Bronchial epithelial cell (primary cell): ENCODE results near the gene ZKSCAN1. TPM values are rescaled to one million over a fixed set of nuclear protein-coding genes. Genes with fewer than 3 reads are reported as not detected.
"Not testable (repeated sequence)": the region's sequence is repeated elsewhere in the genome, so short reads cannot be mapped to it uniquely, and the experiment has no call there.

Source experiments
- DNase-seq: peaks from one replicate; pipeline ENCODE4 v3.0.0-alpha.2; 2010; ENCODE audit warnings: low read depth
- FAIRE-seq: peaks from 2 replicates; lab custom pipeline; 2011; peaks lifted over from hg19 to GRCh38; lab: Jason Lieb, UNC
- H3K27me3 ChIP-seq: 2 replicates; pipeline ENCODE4 v1.5.1; 2011; ENCODE audit warnings: low read length; ENCODE audit not compliant: control insufficient read depth, insufficient read depth
- H3K36me3 ChIP-seq: 2 replicates; pipeline ENCODE4 v1.5.1; 2011; ENCODE audit warnings: low read length; ENCODE audit not compliant: control insufficient read depth, insufficient read depth
- H3K4me3 ChIP-seq: 2 replicates; pipeline ENCODE4 v1.5.1; 2011; ENCODE audit warnings: mild to moderate bottlenecking, low read depth, low read length, control low read depth
- CTCF ChIP-seq: IDR thresholded peaks from 2 replicates; pipeline ENCODE4 v1.5.1; 2011; ENCODE audit warnings: mild to moderate bottlenecking, moderate library complexity, low read length, control low read depth, inconsistent platforms; ENCODE audit not compliant: insufficient read depth, severe bottlenecking
- total RNA-seq: library from RNA; depleted of rRNA; stranded (reverse); fragments of >200 nt; gene quantifications from 2 replicates; pipeline ENCODE4 v1.2.1, GENCODE V29; 2014

The ZKSCAN1 gene
- total RNA-seq, 1 donor from 2014 or later = 25.0 TPM

- no peak for DNase-seq
- no peak for TF ChIP-seq CTCF
- no peak for FAIRE-seq
- no peaks in the 10 kb centered on the region for H3K36me3 ChIP-seq
- peaks cover 2% of the 10 kb centered on the region for H3K27me3 ChIP-seq
- no peak overlapping the region for H3K4me3 ChIP-seq
Observed at GRCh38 chr7:99987846-99988245, 27.6 kb upstream of the ZKSCAN1 start.

GRCh38 chr7:99990460-99990852, 24.9 kb upstream of the ZKSCAN1 start:
- no peak overlapping the region for H3K4me3 ChIP-seq
- no peak for FAIRE-seq
- no peak for TF ChIP-seq CTCF

GRCh38 chr7:99991543-99991942, 23.9 kb upstream of the ZKSCAN1 start:
- FAIRE-seq, H3K27me3 ChIP-seq, H3K4me3 ChIP-seq, H3K36me3 ChIP-seq, DNase-seq: not testable (repeated sequence)

More at GRCh38 chr7:99990460-99990852, 24.9 kb upstream of the ZKSCAN1 start:
- Histone ChIP-seq H3K27me3 (no peaks in the 10 kb centered on the region), H3K36me3 (no peaks in the 10 kb centered on the region)
- no peak for DNase-seq

GRCh38 chr7:99992330-99993038, 22.9 kb upstream of the ZKSCAN1 start:
- Histone ChIP-seq H3K4me3 (no peak overlapping the region), H3K36me3 (no peaks in the 10 kb centered on the region), H3K27me3 (no peaks in the 10 kb centered on the region)
- FAIRE-seq (no peak), DNase-seq (no peak)
- no peak for TF ChIP-seq CTCF

- Histone ChIP-seq H3K36me3 (no peaks in the 10 kb centered on the region), H3K27me3 (no peaks in the 10 kb centered on the region), H3K4me3 (no peak overlapping the region)
- TF ChIP-seq CTCF = no peak
- FAIRE-seq (no peak), DNase-seq (no peak)
Observed at GRCh38 chr7:99994819-99995218, 20.6 kb upstream of the ZKSCAN1 start.

- Histone ChIP-seq H3K36me3 (no peaks in the 10 kb centered on the region), H3K4me3 (peak overlapping the region; percentile 32), H3K27me3 (no peaks in the 10 kb centered on the region)
- no peak for FAIRE-seq
- no peak for DNase-seq
- no peak for TF ChIP-seq CTCF
Observed at GRCh38 chr7:99996755-99997544, 18.4 kb upstream of the ZKSCAN1 start.
